ENCODE results near the gene MGAT4A.
A peak's percentile ranks its signal among the peaks of the same experiment; 100 is the strongest.

Gene MGAT4A

GRCh38 chr2:98572676-98573075 lies 158.3 kb downstream of the MGAT4A start:
- H3K36me3 ChIP-seq (replicated peaks in 1 of 2; ENCODE audit: control insufficient read depth in 2 of 2, insufficient read depth in 2 of 2, low read length in 2 of 2): peaks cover 28 to 89% of the 10 kb centered on the region in 2 donors
- H3K79me1 ChIP-seq (ENCODE audit: low read depth, low read length): no peaks in the 10 kb centered on the region
- H2BK120ac ChIP-seq (ENCODE audit: low read depth, low read length): no peak overlapping the region
- H2BK12ac ChIP-seq (ENCODE audit: low read length): no peak overlapping the region
- H3K4me3 ChIP-seq (ENCODE audit: low read length in 2 of 2): no peak overlapping the region
- H3K27me3 ChIP-seq (ENCODE audit: control insufficient read depth in 3 of 3, insufficient read depth in 3 of 3, low read depth in 1 of 3, low read length in 3 of 3): no peaks in the 10 kb centered on the region
- H2BK15ac ChIP-seq (ENCODE audit: low read length): no peak overlapping the region
- no peak overlapping the region for H4K8ac ChIP-seq (ENCODE audit: low read depth, low read length)
- H4K91ac ChIP-seq (ENCODE audit: low read depth, low read length, poor library complexity): no peak overlapping the region
- no peaks in the 10 kb centered on the region for H3K9me3 ChIP-seq (replicated peaks in 1 of 2; ENCODE audit: control insufficient read depth in 2 of 2, insufficient read depth in 1 of 2, low read depth in 1 of 2, low read length in 2 of 2)
- no peak overlapping the region for H2BK5ac ChIP-seq (ENCODE audit: low read length)
- no CpG with 5 or more reads among the region's 15 CpGs for WGBS, 2 donors (ENCODE audit: extremely low coverage in 2 of 2, insufficient read length in 2 of 2, insufficient replicate concordance in 1 of 2)
- H3K14ac ChIP-seq (ENCODE audit: low read length): no peak overlapping the region
- H3K4me1 ChIP-seq (ENCODE audit: control insufficient read depth in 2 of 2, insufficient read depth in 1 of 2, low read depth in 1 of 2, low read length in 2 of 2): no peaks in the 10 kb centered on the region
- H3K9ac ChIP-seq (ENCODE audit: low read depth, low read length, poor library complexity): no peak overlapping the region
- H3K27ac ChIP-seq (replicated peaks; ENCODE audit: low read length): no peak overlapping the region
- H3K4me2 ChIP-seq (ENCODE audit: insufficient read depth, low read length, poor library complexity, severe bottlenecking): no peak overlapping the region
- H2AK5ac ChIP-seq (ENCODE audit: low read depth, low read length): no peak overlapping the region
- H2AFZ ChIP-seq (ENCODE audit: low read length): no peak overlapping the region
- H3K18ac ChIP-seq (ENCODE audit: low read length): no peak overlapping the region
- DNase-seq (ENCODE audit: low spot score): no peak
- H3K23ac ChIP-seq (ENCODE audit: low read depth, low read length, poor library complexity): no peak overlapping the region
- H3K4ac ChIP-seq (ENCODE audit: low read length): no peak overlapping the region

DNA sequence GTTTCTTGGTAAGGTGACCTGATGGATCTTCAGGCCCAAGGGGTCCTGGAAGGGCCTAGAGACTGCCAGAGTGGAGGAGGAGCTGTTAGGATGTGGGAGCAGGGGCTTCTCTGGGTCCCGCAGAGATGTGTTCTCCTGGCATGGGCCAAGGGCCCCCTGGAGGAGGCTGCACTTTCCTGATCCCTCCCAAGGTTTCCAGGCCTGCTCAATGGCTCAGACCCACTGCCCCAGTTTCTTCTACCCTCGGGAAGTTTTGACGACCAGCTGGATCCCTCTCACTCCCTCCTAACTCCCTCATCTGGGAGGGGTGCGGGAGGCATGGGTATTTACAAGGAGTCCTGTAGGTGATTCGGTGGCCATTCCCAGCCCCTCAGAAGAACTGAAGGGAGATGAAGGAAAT lies 158.7 kb downstream of the MGAT4A start:
- Histone ChIP-seq H3K4ac (ENCODE audit: low read length) (no peak overlapping the region), H3K4me3 (ENCODE audit: low read length in 2 of 2) (no peak overlapping the region), H2BK12ac (ENCODE audit: low read length) (no peak overlapping the region), H2AFZ (ENCODE audit: low read length) (no peak overlapping the region), H2BK120ac (ENCODE audit: low read depth, low read length) (no peak overlapping the region), H3K27me3 (ENCODE audit: control insufficient read depth in 3 of 3, insufficient read depth in 3 of 3, low read depth in 1 of 3, low read length in 3 of 3) (no peaks in the 10 kb centered on the region), H4K91ac (ENCODE audit: low read depth, low read length, poor library complexity) (no peak overlapping the region), H3K14ac (ENCODE audit: low read length) (no peak overlapping the region), H3K4me1 (ENCODE audit: control insufficient read depth in 2 of 2, insufficient read depth in 1 of 2, low read depth in 1 of 2, low read length in 2 of 2) (no peaks in the 10 kb centered on the region), H4K8ac (ENCODE audit: low read depth, low read length) (no peak overlapping the region), H2BK5ac (ENCODE audit: low read length) (no peak overlapping the region), H2BK15ac (ENCODE audit: low read length) (no peak overlapping the region), H3K27ac (replicated peaks; ENCODE audit: low read length) (no peak overlapping the region), H3K4me2 (ENCODE audit: insufficient read depth, low read length, poor library complexity, severe bottlenecking) (no peak overlapping the region), H3K9me3 (replicated peaks in 1 of 2; ENCODE audit: control insufficient read depth in 2 of 2, insufficient read depth in 1 of 2, low read depth in 1 of 2, low read length in 2 of 2) (no peaks in the 10 kb centered on the region), H3K23ac (ENCODE audit: low read depth, low read length, poor library complexity) (no peak overlapping the region), H3K79me1 (ENCODE audit: low read depth, low read length) (no peaks in the 10 kb centered on the region), H2AK5ac (ENCODE audit: low read depth, low read length) (no peak overlapping the region), H3K9ac (ENCODE audit: low read depth, low read length, poor library complexity) (no peak overlapping the region), H3K18ac (ENCODE audit: low read length) (no peak overlapping the region), H3K36me3 (replicated peaks in 1 of 2; ENCODE audit: control insufficient read depth in 2 of 2, insufficient read depth in 2 of 2, low read length in 2 of 2) (peaks cover 26 to 87% of the 10 kb centered on the region in 2 donors)
- no CpG with 5 or more reads among the region's 5 CpGs for WGBS, 2 donors (ENCODE audit: extremely low coverage in 2 of 2, insufficient read length in 2 of 2, insufficient replicate concordance in 1 of 2)
- no peak for DNase-seq (ENCODE audit: low spot score)

DNA sequence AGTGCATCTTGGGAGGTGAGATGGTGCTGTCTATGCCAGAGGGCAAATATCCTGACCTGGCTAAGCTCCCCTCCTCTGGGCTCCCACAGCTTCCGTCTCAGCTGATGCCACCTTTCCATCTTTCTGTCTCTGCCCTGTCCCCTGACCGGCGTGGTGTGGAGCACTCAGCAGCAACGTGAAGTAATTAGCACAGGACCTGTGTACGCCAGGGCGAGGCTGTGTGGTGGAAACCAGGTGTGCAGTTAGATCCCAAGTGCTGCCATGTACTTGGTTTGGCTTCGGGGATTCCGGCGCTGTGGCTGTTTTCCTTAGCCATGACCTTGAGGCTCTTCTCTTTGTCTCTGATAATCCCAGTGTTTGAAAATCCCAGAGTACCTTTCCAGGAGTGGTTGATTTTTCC lies 159.1 kb downstream of the MGAT4A start:
- Histone ChIP-seq H4K91ac (ENCODE audit: low read depth, low read length, poor library complexity) (no peak overlapping the region), H3K4ac (ENCODE audit: low read length) (no peak overlapping the region), H2BK12ac (ENCODE audit: low read length) (no peak overlapping the region), H3K27ac (replicated peaks; ENCODE audit: low read length) (no peak overlapping the region), H2AFZ (ENCODE audit: low read length) (no peak overlapping the region), H3K9me3 (replicated peaks in 1 of 2; ENCODE audit: control insufficient read depth in 2 of 2, insufficient read depth in 1 of 2, low read depth in 1 of 2, low read length in 2 of 2) (no peaks in the 10 kb centered on the region), H3K23ac (ENCODE audit: low read depth, low read length, poor library complexity) (no peak overlapping the region), H2BK5ac (ENCODE audit: low read length) (no peak overlapping the region), H3K18ac (ENCODE audit: low read length) (no peak overlapping the region), H4K8ac (ENCODE audit: low read depth, low read length) (no peak overlapping the region), H2BK15ac (ENCODE audit: low read length) (no peak overlapping the region), H3K4me2 (ENCODE audit: insufficient read depth, low read length, poor library complexity, severe bottlenecking) (no peak overlapping the region), H3K4me1 (ENCODE audit: control insufficient read depth in 2 of 2, insufficient read depth in 1 of 2, low read depth in 1 of 2, low read length in 2 of 2) (no peaks in the 10 kb centered on the region), H3K27me3 (ENCODE audit: control insufficient read depth in 3 of 3, insufficient read depth in 3 of 3, low read depth in 1 of 3, low read length in 3 of 3) (no peaks in the 10 kb centered on the region), H3K9ac (ENCODE audit: low read depth, low read length, poor library complexity) (no peak overlapping the region), H3K4me3 (ENCODE audit: low read length in 2 of 2) (no peak overlapping the region), H2AK5ac (ENCODE audit: low read depth, low read length) (no peak overlapping the region), H3K14ac (ENCODE audit: low read length) (no peak overlapping the region), H2BK120ac (ENCODE audit: low read depth, low read length) (no peak overlapping the region), H3K36me3 (replicated peaks in 1 of 2; ENCODE audit: control insufficient read depth in 2 of 2, insufficient read depth in 2 of 2, low read length in 2 of 2) (peaks cover 24 to 87% of the 10 kb centered on the region in 2 donors), H3K79me1 (ENCODE audit: low read depth, low read length) (no peaks in the 10 kb centered on the region)
- no peak for DNase-seq (ENCODE audit: low spot score)
- WGBS, 2 donors (ENCODE audit: extremely low coverage in 2 of 2, insufficient read length in 2 of 2, insufficient replicate concordance in 1 of 2): no CpG with 5 or more reads among the region's 9 CpGs

DNA sequence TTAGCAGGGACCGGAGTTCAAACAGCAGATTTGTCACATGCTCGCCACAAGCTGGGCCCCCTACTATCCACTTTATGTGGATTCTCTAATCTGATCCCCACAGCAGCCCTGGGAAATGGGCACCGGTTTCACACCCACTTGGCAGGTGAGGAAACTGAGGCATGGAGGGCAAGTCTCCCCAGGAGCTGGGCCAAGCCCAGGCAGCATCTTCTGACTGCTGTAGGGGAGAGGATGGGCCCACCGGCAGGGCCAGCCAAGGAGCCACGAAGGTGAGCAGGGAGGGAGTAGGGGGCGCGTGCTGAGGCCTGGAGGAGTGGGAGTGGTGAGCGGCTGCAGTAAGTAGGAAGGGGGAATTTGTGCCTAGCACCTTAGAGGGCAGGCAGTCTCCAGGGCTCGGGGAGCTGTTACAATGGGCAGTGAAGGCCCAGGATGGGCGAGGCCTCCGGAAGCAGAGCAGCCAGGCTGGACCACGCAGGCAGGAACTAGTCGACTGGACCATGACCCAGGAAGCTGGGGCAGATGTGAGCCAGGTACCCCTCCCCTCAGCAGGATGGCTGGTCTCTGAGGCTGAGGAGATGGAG lies 159.7 kb downstream of the MGAT4A start:
- no peaks in the 10 kb centered on the region for H3K4me1 ChIP-seq (ENCODE audit: control insufficient read depth in 2 of 2, insufficient read depth in 1 of 2, low read depth in 1 of 2, low read length in 2 of 2)
- no peak overlapping the region for H3K4me3 ChIP-seq (ENCODE audit: low read length in 2 of 2)
- peaks cover 26 to 88% of the 10 kb centered on the region in 2 donors for H3K36me3 ChIP-seq (replicated peaks in 1 of 2; ENCODE audit: control insufficient read depth in 2 of 2, insufficient read depth in 2 of 2, low read length in 2 of 2)
- WGBS, 2 donors (ENCODE audit: extremely low coverage in 2 of 2, insufficient read length in 2 of 2, insufficient replicate concordance in 1 of 2): no CpG with 5 or more reads among the region's 13 CpGs
- H3K79me1 ChIP-seq (ENCODE audit: low read depth, low read length): no peaks in the 10 kb centered on the region
- no peak overlapping the region for H4K8ac ChIP-seq (ENCODE audit: low read depth, low read length)
- H4K91ac ChIP-seq (ENCODE audit: low read depth, low read length, poor library complexity): no peak overlapping the region
- no peak overlapping the region for H3K18ac ChIP-seq (ENCODE audit: low read length)
- no peaks in the 10 kb centered on the region for H3K9me3 ChIP-seq (replicated peaks in 1 of 2; ENCODE audit: control insufficient read depth in 2 of 2, insufficient read depth in 1 of 2, low read depth in 1 of 2, low read length in 2 of 2)
- H2AFZ ChIP-seq (ENCODE audit: low read length): no peak overlapping the region
- no peak overlapping the region for H2AK5ac ChIP-seq (ENCODE audit: low read depth, low read length)
- no peak overlapping the region for H2BK12ac ChIP-seq (ENCODE audit: low read length)
- H2BK5ac ChIP-seq (ENCODE audit: low read length): no peak overlapping the region
- H3K9ac ChIP-seq (ENCODE audit: low read depth, low read length, poor library complexity): no peak overlapping the region
- H2BK120ac ChIP-seq (ENCODE audit: low read depth, low read length): no peak overlapping the region
- H3K27ac ChIP-seq (replicated peaks; ENCODE audit: low read length): no peak overlapping the region
- no peak for DNase-seq (ENCODE audit: low spot score)
- no peak overlapping the region for H3K14ac ChIP-seq (ENCODE audit: low read length)
- H3K23ac ChIP-seq (ENCODE audit: low read depth, low read length, poor library complexity): peak overlapping the region; percentile 13
- no peak overlapping the region for H3K4ac ChIP-seq (ENCODE audit: low read length)
- no peak overlapping the region for H2BK15ac ChIP-seq (ENCODE audit: low read length)
- H3K27me3 ChIP-seq (ENCODE audit: control insufficient read depth in 3 of 3, insufficient read depth in 3 of 3, low read depth in 1 of 3, low read length in 3 of 3): no peaks in the 10 kb centered on the region
- no peak overlapping the region for H3K4me2 ChIP-seq (ENCODE audit: insufficient read depth, low read length, poor library complexity, severe bottlenecking)

All from neuronal stem cell (in vitro differentiated cells).